Stimulated activated CD8-positive, alpha-beta memory T cell treated with anti-CD3 and anti-CD28 coated beads, Interleukin-15, amount 100 ng/mL, for 24 hours (primary cell): ENCODE data around the gene CAD.

Source experiments
- DNase-seq: peaks from one replicate; pipeline ENCODE4 v3.0.0-alpha.2; 2020; ENCODE audit warnings: low read depth

Gene CAD

GRCh38 chr2:27198627-27199026 is 18.5 kb upstream of the CAD start:
- no peak for DNase-seq

DNA sequence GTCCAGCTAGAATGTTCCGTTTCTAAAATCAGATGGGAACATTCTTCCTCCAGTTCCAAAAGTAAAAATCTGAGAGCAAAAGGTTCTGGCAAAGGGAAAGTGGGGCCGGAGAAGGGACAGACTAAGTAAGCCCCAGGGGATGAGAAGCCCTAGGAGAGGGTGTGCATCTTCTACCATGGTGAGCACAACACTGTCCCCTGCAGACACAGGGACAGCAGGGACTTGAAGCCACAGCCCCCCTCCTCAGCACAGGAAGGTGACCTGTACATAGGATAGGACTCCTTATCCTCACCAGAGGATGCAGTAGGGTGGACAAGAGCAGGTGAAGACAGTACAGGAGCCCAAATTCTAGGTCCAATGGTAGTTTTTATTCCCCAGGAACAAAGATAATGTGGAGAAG is 17.9 kb upstream of the CAD start:
- no peak for DNase-seq

- DNase-seq: no peak
These were observed 15.5 kb upstream of the CAD start for GRCh38 chr2:27201675-27202074.

- no peak for DNase-seq
These were observed 14.3 kb upstream of the CAD start for GRCh38 chr2:27202854-27203253.

DNA sequence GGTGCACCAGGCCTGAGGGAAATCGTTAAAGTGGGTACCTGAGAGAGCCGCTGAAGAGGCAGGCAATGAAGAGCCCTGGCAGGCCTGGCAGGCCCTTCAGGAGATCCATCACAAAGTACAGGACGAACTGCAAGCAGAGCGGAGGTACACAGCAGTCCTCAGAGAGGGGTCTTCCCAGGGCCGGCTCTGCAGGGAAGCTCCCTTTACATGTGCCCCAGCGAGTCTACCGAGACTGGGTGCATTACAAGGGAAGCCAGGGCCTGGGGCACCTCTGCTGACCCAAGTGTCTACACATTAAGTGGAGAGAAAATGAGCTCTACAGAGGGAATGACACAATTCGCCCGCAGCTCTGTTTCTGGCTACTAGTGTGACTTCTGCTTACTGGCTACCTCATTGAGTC is 13.4 kb upstream of the CAD start:
- no peak for DNase-seq

DNA sequence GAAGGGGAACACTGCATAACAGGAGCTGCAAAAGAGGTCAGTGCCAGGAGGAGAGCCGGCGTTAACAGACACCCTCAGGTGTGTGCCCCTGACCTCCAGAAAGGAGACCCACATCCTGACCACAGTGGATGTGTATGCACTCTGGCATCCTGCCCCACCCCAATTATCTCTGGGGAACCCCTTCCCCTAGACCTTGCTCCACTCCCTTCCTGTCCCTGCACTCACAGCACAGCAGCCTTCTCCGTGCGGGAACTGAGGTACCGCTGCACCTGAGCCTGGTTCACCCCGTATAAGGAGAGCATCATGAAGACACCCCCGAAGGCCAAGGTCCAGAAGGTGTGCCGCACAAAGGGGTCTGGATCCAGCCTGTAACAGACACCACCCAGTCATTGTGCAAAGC is 12.6 kb upstream of the CAD start:
- DNase-seq: no peak

GRCh38 chr2:27205206-27205605 is 12.0 kb upstream of the CAD start:
- no peak for DNase-seq

GRCh38 chr2:27206346-27206745 is 10.8 kb upstream of the CAD start:
- DNase-seq: no peak

GRCh38 chr2:27208486-27209050 is 8.6 kb upstream of the CAD start:
- no peak for DNase-seq

GRCh38 chr2:27209621-27210401 is 7.4 kb upstream of the CAD start:
- DNase-seq: no peak

GRCh38 chr2:27211241-27211942 is 5.8 kb upstream of the CAD start:
- no peak for DNase-seq

GRCh38 chr2:27211943-27212625 is 5.1 kb upstream of the CAD start, which contains the start of the genes ATRAID and SLC5A6:
TSS of gene ATRAID (plus strand) at chr2:27212041. CDS start at chr2:27212369, 328 bp downstream.
TSS of gene SLC5A6 (minus strand) at chr2:27212268. CDS start at chr2:27207650, 4,618 bp downstream.
- peak; percentile 83 for DNase-seq

GRCh38 chr2:27212626-27213471 is 4.3 kb upstream of the CAD start:
- no peak for DNase-seq

GRCh38 chr2:27214941-27215340 is 2.2 kb upstream of the CAD start:
- DNase-seq: no peak

GRCh38 chr2:27216416-27217137 is 592 bp upstream of the CAD start:
- DNase-seq: no peak

DNA sequence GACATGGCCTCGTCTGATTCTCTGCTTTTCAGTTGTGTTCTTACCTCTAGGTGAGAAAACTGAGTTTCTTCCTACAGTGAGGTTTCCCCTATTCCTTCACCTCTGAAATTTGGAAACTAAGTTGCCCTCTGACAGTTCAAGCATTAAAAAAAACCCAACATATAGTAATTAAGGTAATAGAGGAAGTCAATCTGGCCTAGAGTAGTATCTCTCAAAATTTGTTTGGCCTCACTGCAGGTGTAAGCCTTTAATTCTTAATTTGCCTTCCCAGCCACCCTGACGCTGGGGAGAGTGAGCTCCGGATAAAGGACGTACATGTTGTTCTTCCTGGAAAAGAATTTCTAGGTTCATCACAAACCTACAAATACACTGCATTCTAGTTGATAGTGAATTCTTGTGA is 1.4 kb downstream of the CAD start:
- DNase-seq: no peak

DNA sequence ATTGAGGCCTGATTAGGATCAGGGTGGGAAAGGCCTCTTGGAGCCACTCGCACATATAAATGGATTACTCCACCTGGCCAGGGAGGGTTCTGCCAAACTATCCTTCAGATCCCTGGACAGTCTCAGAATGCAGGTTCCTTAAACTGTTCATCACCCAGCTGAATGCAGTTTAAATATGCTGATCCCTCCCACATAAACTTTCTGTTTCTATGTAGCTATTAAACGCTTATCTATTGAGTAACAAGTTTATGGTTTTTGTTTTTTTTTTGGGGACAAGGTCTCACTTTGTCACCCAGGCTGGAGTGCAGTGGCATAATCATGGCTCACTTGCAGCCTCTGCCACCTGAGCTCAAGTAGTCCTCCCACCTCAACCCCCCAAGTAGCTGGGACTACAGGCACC is 1.9 kb downstream of the CAD start:
- DNase-seq: no peak

DNA sequence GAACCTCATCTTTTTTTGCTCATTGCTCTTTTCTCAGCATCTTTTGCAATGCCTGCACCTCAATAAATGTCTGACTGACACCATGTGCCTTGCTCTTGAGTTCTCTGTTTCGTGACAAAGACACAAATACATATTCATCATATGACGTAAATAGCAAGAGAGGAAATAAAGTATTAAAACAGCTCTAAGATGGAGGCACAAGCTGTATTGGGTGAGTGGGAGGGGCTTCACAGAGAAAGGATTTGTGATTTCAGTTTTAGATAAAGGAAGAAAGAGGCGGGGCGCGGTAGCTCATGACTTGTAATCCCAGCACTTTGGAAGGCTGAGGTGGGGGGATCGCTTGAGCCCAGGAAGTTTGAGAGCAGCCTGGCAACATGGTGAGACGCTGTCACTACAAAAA is 2.9 kb downstream of the CAD start:
- DNase-seq: no peak

DNA sequence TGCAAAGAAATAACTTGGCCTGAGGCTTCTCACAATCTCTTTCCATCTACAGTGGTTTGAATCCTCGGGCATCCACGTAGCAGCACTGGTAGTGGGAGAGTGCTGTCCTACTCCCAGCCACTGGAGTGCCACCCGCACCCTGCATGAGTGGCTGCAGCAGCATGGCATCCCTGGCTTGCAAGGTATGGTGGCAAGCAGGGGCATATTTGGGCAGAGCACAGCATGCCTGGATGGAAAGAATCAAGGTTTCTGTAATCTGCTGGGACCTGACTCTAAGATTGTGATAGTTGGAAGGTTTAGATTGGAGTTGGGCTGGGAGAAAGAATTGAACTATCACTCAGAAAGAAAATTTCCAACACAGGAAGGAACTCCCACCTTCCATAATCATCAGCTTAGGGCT is 4.0 kb downstream of the CAD start:
- no peak for DNase-seq

DNA sequence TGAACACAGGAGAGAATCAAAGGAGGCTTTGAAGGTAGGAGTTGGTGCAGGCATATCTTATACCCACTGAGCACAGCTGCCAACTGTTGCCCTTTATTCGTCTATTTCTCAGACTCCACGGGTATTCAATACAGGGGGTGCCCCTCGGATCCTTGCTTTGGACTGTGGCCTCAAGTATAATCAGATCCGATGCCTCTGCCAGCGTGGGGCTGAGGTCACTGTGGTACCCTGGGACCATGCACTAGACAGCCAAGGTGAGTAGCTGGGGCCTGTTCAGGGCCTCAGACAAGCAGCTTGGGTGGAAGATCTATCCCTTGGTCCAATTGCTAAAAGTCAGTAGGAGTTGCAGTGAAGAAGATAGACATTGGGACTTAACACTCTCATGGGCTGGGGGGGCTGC is 5.2 kb downstream of the CAD start:
- no peak for DNase-seq

GRCh38 chr2:27223416-27223815 is 6.2 kb downstream of the CAD start:
- no peak for DNase-seq
